ENCODE results near the gene SLFNL1. TPM values are rescaled to one million over a fixed set of nuclear protein-coding genes. Genes with fewer than 3 reads are reported as not detected.

The SLFNL1 gene
- total RNA-seq, 2 experiments from 2014 or later: 0.49 to 0.82 TPM

DNA sequence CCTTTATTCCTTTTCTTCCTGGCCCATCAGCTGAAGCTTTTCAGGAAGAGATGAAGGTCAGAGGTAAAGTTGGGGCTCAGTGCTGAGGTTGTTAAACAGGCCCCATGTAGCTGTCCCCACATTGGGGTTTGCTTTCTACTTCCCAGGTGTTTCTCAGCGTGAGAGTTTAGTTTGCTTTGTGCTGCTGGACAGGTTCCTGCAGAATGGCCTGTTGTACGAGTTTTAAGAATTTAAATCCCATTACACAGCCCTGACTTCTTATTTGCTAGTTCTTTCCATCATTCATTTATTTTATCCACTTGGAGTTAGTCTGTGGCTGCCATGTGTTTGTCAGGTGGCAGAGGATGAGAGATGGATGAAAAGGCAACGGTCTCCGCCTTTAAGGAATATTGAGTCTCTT lies 22.9 kb downstream of the SLFNL1 start:
- H2AFZ ChIP-seq (ENCODE audit: low read length): no peak overlapping the region
- BruUV-seq (replicated peaks): no TSS peak
- H3K9me2 ChIP-seq (ENCODE audit: insufficient read depth, low read length): no peaks in the 10 kb centered on the region
- ChIA-PET POLR2A (no interaction called here), CTCF (ENCODE audit: unreplicated experiment) (no interaction called here)
- TF ChIP-seq EZH2phosphoT487 (IDR thresholded peaks at IDR 0.05; ENCODE audit: borderline replicate concordance, low read depth, low read length): no peak
- TF ChIP-seq CTCF (conservative IDR thresholded peaks at IDR 0.05; ENCODE audit: low read length): no peak
- no peaks in the 10 kb centered on the region for H4K20me1 ChIP-seq (ENCODE audit: insufficient read depth, low read length)
- H3K4me2 ChIP-seq (ENCODE audit: low read length): no peak overlapping the region
- H3K36me3 ChIP-seq (ENCODE audit: insufficient read depth, low read length): peaks cover 99% of the 10 kb centered on the region
- DNase-seq (ENCODE audit: low spot score): no peak
- H3K9me3 ChIP-seq (ENCODE audit: low read length): no peaks in the 10 kb centered on the region
- H3K4me1 ChIP-seq (ENCODE audit: insufficient read depth, low read length, poor library complexity, severe bottlenecking): no peaks in the 10 kb centered on the region
- intact Hi-C loops (cut with micrococcal nuclease; ENCODE audit: unreplicated experiment): no loop called here
- H3K27ac ChIP-seq (ENCODE audit: low read depth, low read length, poor library complexity, severe bottlenecking): no peak overlapping the region
- H3K79me2 ChIP-seq (ENCODE audit: insufficient read depth, low read depth, low read length): 0 out of 2 replicates have a peak, but pooled peaks cover 6% of the 10 kb centered on the region
- H3K4me3 ChIP-seq (ENCODE audit: low read depth, low read length, poor library complexity, severe bottlenecking): no peak overlapping the region

DNA sequence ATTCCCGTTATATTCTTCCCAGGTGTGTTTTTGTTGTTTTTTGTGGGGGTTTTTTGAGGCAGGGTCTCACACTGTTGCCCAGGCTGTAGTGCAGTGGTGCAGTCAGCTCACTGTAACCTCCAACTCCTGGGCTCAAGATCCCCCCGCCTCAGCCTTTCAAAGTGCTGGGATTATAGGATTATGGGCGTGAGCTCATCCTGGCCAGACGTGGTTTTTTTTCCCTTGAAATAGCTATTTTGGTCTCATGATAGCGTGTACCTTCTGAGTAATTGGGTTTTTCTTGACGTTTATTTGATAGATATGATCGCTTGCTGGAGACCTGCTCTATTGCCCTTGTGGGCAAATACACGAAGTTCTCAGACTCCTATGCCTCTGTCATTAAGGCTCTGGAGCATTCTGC lies 24.4 kb downstream of the SLFNL1 start:
- Histone ChIP-seq H2AFZ (ENCODE audit: low read length) (no peak overlapping the region), H3K4me2 (ENCODE audit: low read length) (no peak overlapping the region), H3K4me3 (ENCODE audit: low read depth, low read length, poor library complexity, severe bottlenecking) (no peak overlapping the region), H4K20me1 (ENCODE audit: insufficient read depth, low read length) (no peaks in the 10 kb centered on the region), H3K9me3 (ENCODE audit: low read length) (no peaks in the 10 kb centered on the region), H3K79me2 (ENCODE audit: insufficient read depth, low read depth, low read length) (0 out of 2 replicates have a peak, but pooled peaks cover 6% of the 10 kb centered on the region), H3K4me1 (ENCODE audit: insufficient read depth, low read length, poor library complexity, severe bottlenecking) (no peaks in the 10 kb centered on the region), H3K27ac (ENCODE audit: low read depth, low read length, poor library complexity, severe bottlenecking) (no peak overlapping the region), H3K9me2 (ENCODE audit: insufficient read depth, low read length) (no peaks in the 10 kb centered on the region), H3K36me3 (ENCODE audit: insufficient read depth, low read length) (peaks cover 99% of the 10 kb centered on the region)
- intact Hi-C loops (cut with micrococcal nuclease; ENCODE audit: unreplicated experiment): no loop called here
- no peak for DNase-seq (ENCODE audit: low spot score)
- no TSS peak for BruUV-seq (replicated peaks)
- no peak for TF ChIP-seq EZH2phosphoT487 (IDR thresholded peaks at IDR 0.05; ENCODE audit: borderline replicate concordance, low read depth, low read length)
- TF ChIP-seq CTCF (conservative IDR thresholded peaks at IDR 0.05; ENCODE audit: low read length): no peak
- CTCF ChIA-PET (ENCODE audit: unreplicated experiment): no interaction called here
- POLR2A ChIA-PET: no interaction called here

DNA sequence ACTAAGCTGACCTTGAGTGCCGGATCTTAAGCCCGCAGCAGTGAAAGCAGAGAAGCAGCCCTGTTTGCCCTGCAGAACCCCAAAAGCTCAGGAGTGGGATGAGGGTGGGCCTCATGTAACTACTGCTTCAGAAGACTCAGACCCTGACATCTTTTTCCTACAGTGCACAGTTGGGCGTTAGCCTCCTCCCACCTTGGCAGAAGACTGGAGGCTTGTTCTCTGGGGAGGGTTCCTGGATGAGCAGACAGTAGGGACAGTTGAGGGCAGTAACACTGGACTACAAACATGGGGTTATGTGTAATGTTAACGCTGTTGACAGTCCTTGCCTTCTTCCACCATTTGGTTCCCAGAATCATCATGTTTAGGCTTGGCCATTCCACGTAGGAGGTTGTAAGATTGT lies 32.5 kb downstream of the SLFNL1 start:
- Histone ChIP-seq H4K20me1 (ENCODE audit: insufficient read depth, low read length) (peaks cover 11% of the 10 kb centered on the region; the same call in 1 of the 2 replicates), H3K4me2 (ENCODE audit: low read length) (no peak overlapping the region), H3K9me2 (ENCODE audit: insufficient read depth, low read length) (no peaks in the 10 kb centered on the region), H2AFZ (ENCODE audit: low read length) (no peak overlapping the region), H3K9me3 (ENCODE audit: low read length) (no peaks in the 10 kb centered on the region), H3K27ac (ENCODE audit: low read depth, low read length, poor library complexity, severe bottlenecking) (no peak overlapping the region), H3K4me1 (ENCODE audit: insufficient read depth, low read length, poor library complexity, severe bottlenecking) (no peaks in the 10 kb centered on the region), H3K4me3 (ENCODE audit: low read depth, low read length, poor library complexity, severe bottlenecking) (no peak overlapping the region), H3K79me2 (ENCODE audit: insufficient read depth, low read depth, low read length) (peaks cover 12% of the 10 kb centered on the region), H3K36me3 (ENCODE audit: insufficient read depth, low read length) (peaks cover 100% of the 10 kb centered on the region)
- ChIA-PET CTCF (ENCODE audit: unreplicated experiment) (no interaction called here), POLR2A (no interaction called here)
- DNase-seq (ENCODE audit: low spot score): no peak
- TF ChIP-seq CTCF (conservative IDR thresholded peaks at IDR 0.05; ENCODE audit: low read length) (no peak), EZH2phosphoT487 (IDR thresholded peaks at IDR 0.05; ENCODE audit: borderline replicate concordance, low read depth, low read length) (no peak)
- no TSS peak for BruUV-seq (replicated peaks)
- intact Hi-C loops (cut with micrococcal nuclease; ENCODE audit: unreplicated experiment): no loop called here

Data from OCI-LY7 (cell line).